Left lobe of liver (tissue), 2 donors: ENCODE measurements around the gene TBCK. TPM values are rescaled to one million over a fixed set of nuclear protein-coding genes. Genes with fewer than 3 reads are reported as not detected.
"Not testable (repeated sequence)": the region's sequence is repeated elsewhere in the genome, so short reads cannot be mapped to it uniquely, and the experiment has no call there.

Source experiments
- ATAC-seq: fragments of 200-7000 bp; cut with Tn5 transposase; one replicate; pipeline ENCODE4 v1.9.1; 2020; ENCODE audit warnings: mild to moderate bottlenecking, moderate library complexity
- DNase-seq: peaks from one replicate; pipeline ENCODE4 v3.0.0-alpha.2; 2020; ENCODE audit warnings: low spot score
- total RNA-seq: library from RNA; stranded (reverse); gene quantifications from one replicate; pipeline ENCODE4 v1.2.1, GENCODE V29; 2021
- donor health status: DM: no; HTN: no; CAD: no; lungs with moderate emphysema.
- donor health status: DM: no; HTN: yes; CAD: no.

Gene TBCK
- total RNA-seq, 1 donor from 2014 or later = 17.6 TPM

DNA sequence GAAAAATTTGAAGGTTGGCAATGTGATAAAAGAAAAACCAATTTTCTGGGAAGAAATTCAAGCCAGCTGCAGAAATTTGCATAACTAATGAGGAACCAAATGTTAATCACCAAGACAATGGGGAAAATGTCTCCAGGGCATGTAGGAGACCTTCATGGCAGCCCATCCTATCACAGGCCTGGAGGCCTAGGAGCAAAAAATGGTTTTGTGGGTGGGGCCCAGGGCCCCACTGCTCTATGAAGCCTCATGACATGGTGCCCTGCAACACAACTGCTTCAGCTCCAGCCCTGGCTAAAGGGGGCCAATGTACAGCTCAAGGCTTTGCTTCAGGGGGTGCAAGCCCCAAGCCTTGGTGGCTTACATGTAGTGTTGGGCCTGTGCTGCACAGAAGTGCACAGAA is 184.0 kb downstream of the TBCK start:
- DNase-seq (no peak), ATAC-seq (no peak)

DNA sequence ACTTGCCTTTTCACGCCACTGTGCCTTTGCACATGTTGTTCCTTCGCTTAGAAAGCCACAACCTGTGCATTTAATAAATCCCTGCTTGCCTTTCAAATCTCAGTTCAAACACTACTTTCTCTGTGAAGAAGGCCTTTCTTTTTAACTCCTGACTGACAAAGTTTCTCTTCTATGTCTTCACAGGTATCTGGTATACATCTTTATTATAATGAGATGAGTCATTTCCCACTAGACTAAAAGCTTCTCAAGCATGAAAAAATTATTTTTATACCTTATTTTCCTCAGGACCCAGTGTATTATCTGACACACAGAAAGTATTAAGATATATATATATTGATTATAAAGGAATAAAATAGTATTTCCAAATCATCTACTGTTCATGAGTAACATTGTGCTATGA is 189.9 kb downstream of the TBCK start:
- DNase-seq (no peak), ATAC-seq (no peak)

GRCh38 chr4:106119949-106120555 is 196.0 kb downstream of the TBCK start:
- ATAC-seq, DNase-seq: not testable (repeated sequence)

- ATAC-seq (no peak), DNase-seq (no peak)
Measured at GRCh38 chr4:106116025-106116424, 200.0 kb downstream of the TBCK start.

DNA sequence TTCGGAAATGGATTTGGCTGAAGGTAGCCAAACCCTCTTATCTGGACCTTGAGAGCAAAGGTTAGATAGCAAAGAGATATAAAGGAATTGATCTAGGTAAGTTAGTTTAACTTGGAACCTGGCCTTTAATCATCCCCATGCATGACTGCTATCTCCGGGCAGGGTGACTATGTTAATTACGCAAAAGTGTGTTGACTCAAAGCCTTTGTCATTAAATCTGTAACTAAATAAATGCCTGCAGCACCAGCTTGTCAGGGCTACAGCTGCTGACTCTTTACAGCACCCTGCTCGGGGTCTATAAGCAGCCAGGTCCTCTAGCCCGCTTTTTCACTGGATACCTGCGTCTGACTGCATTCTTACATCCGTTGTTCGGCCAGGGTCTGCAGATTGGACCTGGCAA is 201.7 kb downstream of the TBCK start:
- DNase-seq (no peak), ATAC-seq (no peak)

GRCh38 chr4:106111778-106112469 is 204.1 kb downstream of the TBCK start:
- ATAC-seq, DNase-seq: not testable (repeated sequence)

DNA sequence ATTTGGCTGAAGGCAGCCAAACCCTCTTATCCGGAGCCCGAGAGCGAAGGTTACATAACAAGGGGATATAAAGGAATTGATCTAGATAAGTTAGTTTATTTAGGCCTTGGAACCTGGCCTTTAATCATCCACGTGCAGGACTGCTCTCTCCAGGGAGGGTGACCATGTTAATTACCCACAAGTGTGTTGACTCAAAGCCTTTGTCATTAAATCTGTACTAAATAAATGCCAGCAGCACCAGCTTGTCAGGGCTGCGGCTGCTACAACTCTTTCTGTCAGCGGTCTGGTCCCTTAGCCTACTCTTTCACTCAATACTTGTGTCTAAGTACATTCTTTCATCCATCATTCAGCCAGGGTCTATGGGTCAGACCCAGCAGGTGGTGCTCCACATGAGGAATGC is 206.1 kb downstream of the TBCK start:
- ATAC-seq = no peak
- no peak for DNase-seq

GRCh38 chr4:106105697-106106096 is 210.3 kb downstream of the TBCK start:
- ATAC-seq = no peak
- DNase-seq = no peak

GRCh38 chr4:106104276-106104675 is 211.7 kb downstream of the TBCK start:
- no peak for DNase-seq
- no peak for ATAC-seq

GRCh38 chr4:106096454-106096853 is 219.6 kb downstream of the TBCK start:
- DNase-seq (no peak), ATAC-seq (no peak)

- ATAC-seq = no peak
- DNase-seq = no peak
Measured at GRCh38 chr4:106095408-106095807, 220.6 kb downstream of the TBCK start.

- ATAC-seq = no peak
- DNase-seq = no peak
Measured at GRCh38 chr4:106092361-106093040, 223.5 kb downstream of the TBCK start.

- ATAC-seq (no peak), DNase-seq (no peak)
Measured at GRCh38 chr4:106090826-106091225, 225.2 kb downstream of the TBCK start.

DNA sequence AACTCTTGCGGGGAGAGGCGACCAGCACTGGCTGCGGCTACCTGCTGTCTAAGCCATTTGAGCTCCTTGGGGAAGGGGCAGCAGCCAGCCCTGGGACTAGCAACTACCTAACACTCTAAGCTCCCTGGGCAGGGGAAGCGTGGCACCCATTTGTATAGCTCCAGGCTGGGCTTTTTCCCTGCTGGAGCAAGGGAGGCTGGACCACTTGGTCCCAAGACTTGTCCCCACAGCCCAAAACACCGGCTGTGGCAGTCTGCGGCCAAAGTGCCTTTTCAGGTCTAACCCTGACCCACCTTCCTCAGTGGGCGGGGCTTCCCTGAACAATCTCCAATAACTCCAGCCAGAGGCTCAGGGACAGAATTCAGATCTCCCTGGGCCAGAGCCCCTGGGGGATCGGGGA is 232.9 kb downstream of the TBCK start:
- no peak for DNase-seq

DNA sequence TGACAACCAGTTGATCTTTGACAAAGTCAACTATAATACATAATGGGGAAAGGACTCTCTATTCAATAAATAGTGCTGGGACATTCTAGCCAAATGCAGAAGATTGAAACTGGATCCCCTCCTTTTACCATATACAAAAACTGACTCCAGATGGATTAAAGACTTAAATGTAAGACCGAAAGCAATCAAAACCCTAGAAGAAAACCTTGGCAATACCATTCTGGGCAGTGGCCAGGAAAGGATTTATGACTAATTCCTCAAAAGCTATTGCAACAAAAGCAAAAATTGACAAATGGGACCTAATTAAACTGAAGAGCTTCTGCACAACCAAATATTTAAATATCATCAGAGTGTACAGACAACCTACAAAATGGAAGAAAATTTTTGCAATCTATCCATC is 235.6 kb downstream of the TBCK start:
- no peak for DNase-seq
- ATAC-seq = no peak

More for the DNA sequence above, 232.9 kb downstream of the TBCK start:
- no peak for ATAC-seq

DNA sequence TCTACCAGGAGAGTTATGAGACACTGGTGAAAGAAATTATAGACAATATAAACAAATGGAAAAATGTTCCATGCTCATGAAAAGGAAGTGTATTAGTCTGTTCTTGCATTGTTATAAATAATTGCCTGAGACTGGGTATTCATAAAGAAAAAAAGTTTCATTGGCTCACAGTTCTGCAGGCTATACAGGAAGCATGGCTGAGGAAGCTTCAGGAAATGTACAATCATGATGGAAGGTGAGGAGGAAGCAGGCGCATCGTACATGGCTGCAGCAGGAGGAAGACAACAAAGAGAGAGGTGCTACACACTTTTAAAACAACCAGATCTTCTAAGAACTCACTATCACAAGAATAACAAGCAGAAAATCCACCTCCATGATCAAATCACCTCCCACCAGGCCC is 236.4 kb downstream of the TBCK start:
- DNase-seq (no peak), ATAC-seq (no peak)

DNA sequence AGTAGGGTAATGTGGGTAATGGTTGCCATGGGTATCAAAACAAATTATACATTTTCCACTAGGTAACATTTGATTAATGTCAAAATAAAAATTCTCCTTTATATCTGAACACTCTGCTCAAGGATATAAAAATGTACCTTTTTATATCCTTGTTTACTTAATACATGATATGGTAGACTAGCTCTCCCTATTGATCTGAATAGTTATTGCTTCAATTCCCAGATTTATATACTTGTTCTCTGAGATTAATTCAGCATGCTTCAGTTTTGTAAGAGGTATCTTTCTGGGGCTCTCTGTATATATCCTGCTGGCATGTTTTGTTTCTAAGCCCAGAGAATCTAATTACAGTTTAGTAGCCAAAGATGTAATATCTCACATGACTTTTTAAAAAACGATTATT is 251.0 kb downstream of the TBCK start:
- ATAC-seq = no peak
- DNase-seq = no peak

DNA sequence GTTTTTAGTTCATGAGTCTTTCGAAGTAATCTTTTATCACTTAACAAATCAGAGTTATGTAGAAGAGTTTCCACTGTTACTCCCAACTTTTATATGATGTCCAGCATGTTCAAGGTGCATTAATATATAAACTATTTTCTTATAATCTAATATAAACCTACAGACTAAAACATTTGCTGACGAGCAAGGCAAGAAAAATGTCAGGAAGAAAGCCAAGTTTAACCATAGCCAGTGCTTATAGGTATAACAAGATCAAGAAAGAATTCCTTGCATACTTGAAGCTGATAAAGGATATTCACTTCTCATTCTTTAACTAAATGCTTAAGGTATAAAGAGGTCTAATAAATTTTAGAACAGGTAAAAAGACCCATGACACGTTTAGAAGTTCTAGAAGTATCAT is 253.0 kb downstream of the TBCK start:
- DNase-seq (no peak), ATAC-seq (no peak)

DNA sequence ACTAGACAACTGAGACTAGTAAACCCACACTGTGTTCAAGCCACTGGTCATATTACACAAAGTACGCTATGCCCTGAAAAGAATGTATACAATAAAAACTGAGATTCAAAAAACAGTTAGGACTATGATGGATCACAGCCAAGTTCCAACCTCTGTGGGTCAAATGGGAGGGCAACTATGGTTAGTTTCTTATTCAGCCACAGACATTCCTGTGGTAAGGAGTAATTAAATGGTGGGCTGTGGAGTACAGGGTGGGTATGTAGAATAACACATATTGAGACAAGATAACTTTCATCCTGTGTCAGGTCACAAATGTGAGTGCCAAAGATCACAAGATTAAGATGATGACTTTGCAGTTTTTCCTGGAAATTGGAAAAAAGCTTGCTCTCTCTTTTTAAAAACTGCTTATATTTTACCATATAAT is 253.5 kb downstream of the TBCK start:
- ATAC-seq (no peak), DNase-seq (no peak)

DNA sequence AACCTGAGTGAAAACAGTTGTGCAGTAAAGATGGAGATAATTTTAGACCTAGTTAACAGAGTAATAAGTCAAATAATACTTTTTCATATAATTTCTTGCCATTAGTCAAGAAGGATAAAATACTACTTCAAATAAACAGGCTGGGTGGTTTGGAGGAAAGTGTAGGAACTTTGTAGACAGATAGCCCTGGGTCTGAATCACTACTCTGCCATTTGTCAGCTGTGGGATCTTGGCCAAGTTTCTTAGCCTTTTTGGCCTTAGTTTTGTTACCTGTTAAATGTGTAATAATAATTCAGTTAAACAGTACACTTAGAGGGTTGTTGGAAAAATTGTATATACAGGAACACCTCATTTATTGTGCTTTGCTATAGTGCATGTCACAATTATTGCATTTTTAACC is 257.1 kb downstream of the TBCK start:
- DNase-seq = no peak
- ATAC-seq = no peak

GRCh38 chr4:106056914-106057313 is 259.1 kb downstream of the TBCK start:
- DNase-seq (no peak), ATAC-seq (no peak)

DNA sequence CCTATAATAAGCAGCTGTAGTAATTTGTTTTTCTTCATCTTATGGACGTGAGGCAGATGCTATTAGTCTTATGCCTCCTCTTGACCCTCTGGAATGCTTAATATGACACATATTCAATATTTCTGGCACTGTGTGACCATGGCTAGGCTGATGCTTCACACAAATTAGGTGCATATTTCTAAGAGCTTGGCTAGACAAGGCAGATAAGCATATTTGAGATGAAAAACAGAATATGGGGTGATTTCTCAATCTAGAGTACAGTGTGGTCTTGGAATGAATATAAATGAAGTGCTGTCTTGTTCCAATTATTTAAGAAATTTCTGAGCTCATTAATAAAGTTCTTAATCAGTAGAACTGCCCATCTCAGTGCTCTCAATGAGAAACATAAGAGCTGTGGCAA is 264.5 kb downstream of the TBCK start:
- DNase-seq (no peak), ATAC-seq (no peak)
